Prostate gland (tissue), 2 donors: Measurements from ENCODE around the gene AFF4.
A peak's percentile ranks its signal among the peaks of the same experiment; 100 is the strongest.

Experiments used
- POLR2A ChIP-seq: fragments of 450-650 bp; IDR thresholded peaks from one replicate; pipeline ENCODE4 v1.6.1; 2016; ENCODE audit warnings: antibody characterized with exemption, mild to moderate bottlenecking
- POLR2AphosphoS5 ChIP-seq: sonication (generic); formaldehyde crosslinking; IDR thresholded peaks from one replicate; pipeline ENCODE4 v1.6.1; 2017; ENCODE audit warnings: antibody characterized with exemption
- TF ChIP-seq, protein P1 (sequence below), 4 experiments: fragments of 200-600 bp in 2 of 4; fragments of 450-650 bp in 2 of 4; sonication (generic) in 2 of 4; IDR thresholded peaks; 1 replicate in 3 of 4; 2 replicates in 1 of 4; pipeline ENCODE4 v1.5.1; 2016 to 2019; ENCODE audit warnings: antibody characterized with exemption in 4 of 4, mild to moderate bottlenecking in 2 of 4, moderate library complexity in 2 of 4

DNA sequence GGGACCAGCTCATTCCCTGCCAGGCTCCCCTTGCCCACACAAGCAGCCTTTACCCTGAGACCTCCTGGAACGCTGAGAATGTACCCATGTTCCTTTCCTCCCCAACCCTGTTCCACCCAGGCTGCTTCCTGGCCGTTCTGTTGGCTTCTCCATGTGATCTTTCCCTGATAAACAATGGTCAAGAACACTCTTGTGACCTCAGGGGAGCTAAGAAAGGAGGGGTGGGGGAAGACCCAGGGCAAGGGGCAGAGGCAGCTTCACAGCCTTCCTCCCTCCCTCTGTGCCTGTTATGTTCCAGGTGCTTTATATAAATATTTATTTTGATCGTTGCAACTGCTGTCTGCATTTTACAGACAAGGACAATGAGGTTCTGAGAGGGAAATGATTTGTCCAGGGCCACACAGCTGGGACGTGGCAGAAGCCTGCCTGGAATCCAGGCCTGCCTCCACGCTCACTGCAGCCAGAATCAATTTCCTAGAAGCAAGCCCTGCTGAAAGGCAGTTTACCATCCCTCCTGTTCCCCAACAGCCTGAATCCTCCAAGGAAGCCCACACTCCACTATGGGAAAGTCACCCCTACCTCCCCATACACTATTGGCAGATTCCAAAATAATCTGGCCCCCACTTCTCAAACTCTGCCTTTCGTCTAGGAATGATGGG is 136.9 kb downstream of the AFF4 start:
- TF ChIP-seq POLR2A: no peak
- TF ChIP-seq, protein P1, sequence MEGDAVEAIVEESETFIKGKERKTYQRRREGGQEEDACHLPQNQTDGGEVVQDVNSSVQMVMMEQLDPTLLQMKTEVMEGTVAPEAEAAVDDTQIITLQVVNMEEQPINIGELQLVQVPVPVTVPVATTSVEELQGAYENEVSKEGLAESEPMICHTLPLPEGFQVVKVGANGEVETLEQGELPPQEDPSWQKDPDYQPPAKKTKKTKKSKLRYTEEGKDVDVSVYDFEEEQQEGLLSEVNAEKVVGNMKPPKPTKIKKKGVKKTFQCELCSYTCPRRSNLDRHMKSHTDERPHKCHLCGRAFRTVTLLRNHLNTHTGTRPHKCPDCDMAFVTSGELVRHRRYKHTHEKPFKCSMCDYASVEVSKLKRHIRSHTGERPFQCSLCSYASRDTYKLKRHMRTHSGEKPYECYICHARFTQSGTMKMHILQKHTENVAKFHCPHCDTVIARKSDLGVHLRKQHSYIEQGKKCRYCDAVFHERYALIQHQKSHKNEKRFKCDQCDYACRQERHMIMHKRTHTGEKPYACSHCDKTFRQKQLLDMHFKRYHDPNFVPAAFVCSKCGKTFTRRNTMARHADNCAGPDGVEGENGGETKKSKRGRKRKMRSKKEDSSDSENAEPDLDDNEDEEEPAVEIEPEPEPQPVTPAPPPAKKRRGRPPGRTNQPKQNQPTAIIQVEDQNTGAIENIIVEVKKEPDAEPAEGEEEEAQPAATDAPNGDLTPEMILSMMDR (IDR thresholded peaks at IDR 0.05): no peak
- TF ChIP-seq POLR2AphosphoS5: peak; percentile 28
